Fibroblast of lung (primary cell): ENCODE measurements around the gene KNDC1.

ENCODE experiments used
- CTCF ChIP-seq, 2 donors: IDR thresholded peaks in 1 of 2; conservative IDR thresholded peaks in 1 of 2; 1 replicate in 1 of 2; 2 replicates in 1 of 2; pipeline ENCODE4 v1.5.1; 2011 to 2012; ENCODE audit warnings: low read length in 2 of 2, control low read depth in 1 of 2, inconsistent platforms in 1 of 2, low read depth in 1 of 2, mild to moderate bottlenecking in 1 of 2
- EZH2 ChIP-seq: IDR thresholded peaks from 2 replicates; pipeline ENCODE4 v1.5.1; 2012; ENCODE audit warnings: low read length, control low read depth, mild to moderate bottlenecking; ENCODE audit errors: missing control alignments

GRCh38 chr10:133130602-133131001 lies 29.4 kb upstream of the KNDC1 start:
- TF ChIP-seq CTCF (conservative IDR thresholded peaks at IDR 0.05 in 1 of 2, IDR thresholded peaks at IDR 0.05 in 1 of 2; ENCODE audit: low read depth in 1 of 2, low read length in 2 of 2) (no peak), EZH2 (no peak)
